K562 (cell line): ENCODE results near the gene FOXP3.

Experiments used
- BRD4 ChIP-seq: fragments of 200-600 bp; sonication (generic); IDR thresholded peaks from 2 replicates; pipeline ENCODE4 v1.6.1; 2017; ENCODE audit warnings: inconsistent platforms
- HIVEP1 ChIP-seq: fragments of 250-450 bp; sonication (Bioruptor Pico); IDR thresholded peaks from 2 replicates; pipeline ENCODE4 v1.4.0; 2020; ENCODE audit warnings: mild to moderate bottlenecking
- MTA3 ChIP-seq: fragments of 450-650 bp; formaldehyde crosslinking; IDR thresholded peaks from 2 replicates; pipeline ENCODE4 v1.6.1; 2017; ENCODE audit warnings: mild to moderate bottlenecking, borderline replicate concordance
- SMARCA5 ChIP-seq: fragments of 450-650 bp; IDR thresholded peaks from 2 replicates; pipeline ENCODE4 v1.6.1; 2016
- TBL1XR1 ChIP-seq, 2 experiments: IDR thresholded peaks; 2 replicates each; pipeline ENCODE4 v1.6.1; 2012; ENCODE audit warnings: improper control_type of control experiment in 2 of 2, low read length in 2 of 2, mild to moderate bottlenecking in 1 of 2
- TF ChIP-seq, protein P1 (sequence below), 2 experiments: IDR thresholded peaks in 1 of 2; conservative IDR thresholded peaks in 1 of 2; 2 replicates each; pipeline ENCODE4 v1.6.1; 2016; ENCODE audit warnings: low read depth in 2 of 2, mild to moderate bottlenecking in 1 of 2, missing compliant biosample characterization in 1 of 2, missing genetic modification characterization in 1 of 2, moderate library complexity in 1 of 2
- TF ChIP-seq, protein P2 (sequence below): IDR thresholded peaks from 2 replicates; pipeline ENCODE4 v1.6.1; 2011; ENCODE audit not compliant: insufficient read length; ENCODE audit errors: extremely low read depth

DNA sequence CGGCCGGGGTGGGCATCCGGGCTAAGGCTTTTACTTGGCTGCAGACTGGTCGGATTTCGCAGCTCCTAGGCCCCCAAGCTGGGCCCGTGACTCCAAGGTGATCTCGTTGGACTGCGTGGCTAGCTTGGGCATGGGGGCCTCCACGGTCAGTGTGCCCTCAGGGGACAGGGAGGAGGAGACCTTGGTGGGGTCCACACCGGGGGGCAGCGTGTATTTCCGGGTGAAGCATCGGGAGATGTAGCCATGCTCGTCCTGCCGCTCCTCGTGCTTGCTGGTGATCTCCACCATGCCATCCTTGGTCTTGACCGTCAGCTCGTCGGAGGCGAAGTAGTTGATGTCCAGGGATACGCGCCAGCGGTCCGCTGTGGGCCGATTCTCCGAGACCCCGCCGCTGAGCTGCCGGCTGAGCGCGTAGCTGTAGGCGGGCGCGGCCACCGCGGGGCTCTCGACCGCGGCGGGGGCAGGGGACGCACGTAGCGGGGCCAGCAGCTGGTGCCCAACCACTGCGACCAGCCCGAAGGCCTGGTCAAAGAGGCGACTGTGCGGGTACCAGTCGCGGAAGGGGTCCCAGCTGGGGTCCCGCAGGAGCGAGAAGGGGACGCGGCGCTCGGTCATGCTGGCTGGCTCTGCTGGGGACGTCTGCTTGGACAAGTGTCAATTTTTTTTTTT, 30.5 kb downstream of the FOXP3 start:
- no peak for TF ChIP-seq HIVEP1 (CRISPR knock-in tag)
- no peak for TF ChIP-seq TBL1XR1 (IDR thresholded peaks at IDR 0.05; ENCODE audit: low read length in 2 of 2)
- TF ChIP-seq, protein P1, sequence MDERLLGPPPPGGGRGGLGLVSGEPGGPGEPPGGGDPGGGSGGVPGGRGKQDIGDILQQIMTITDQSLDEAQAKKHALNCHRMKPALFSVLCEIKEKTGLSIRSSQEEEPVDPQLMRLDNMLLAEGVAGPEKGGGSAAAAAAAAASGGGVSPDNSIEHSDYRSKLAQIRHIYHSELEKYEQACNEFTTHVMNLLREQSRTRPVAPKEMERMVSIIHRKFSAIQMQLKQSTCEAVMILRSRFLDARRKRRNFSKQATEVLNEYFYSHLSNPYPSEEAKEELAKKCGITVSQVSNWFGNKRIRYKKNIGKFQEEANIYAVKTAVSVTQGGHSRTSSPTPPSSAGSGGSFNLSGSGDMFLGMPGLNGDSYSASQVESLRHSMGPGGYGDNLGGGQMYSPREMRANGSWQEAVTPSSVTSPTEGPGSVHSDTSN (CRISPR knock-in tag; IDR thresholded peaks at IDR 0.05; ENCODE audit: low read depth) = no peak
- TF ChIP-seq, protein P1 (tag; conservative IDR thresholded peaks at IDR 0.05; ENCODE audit: low read depth) = no peak
- no peak for TF ChIP-seq BRD4
- TF ChIP-seq, protein P2, sequence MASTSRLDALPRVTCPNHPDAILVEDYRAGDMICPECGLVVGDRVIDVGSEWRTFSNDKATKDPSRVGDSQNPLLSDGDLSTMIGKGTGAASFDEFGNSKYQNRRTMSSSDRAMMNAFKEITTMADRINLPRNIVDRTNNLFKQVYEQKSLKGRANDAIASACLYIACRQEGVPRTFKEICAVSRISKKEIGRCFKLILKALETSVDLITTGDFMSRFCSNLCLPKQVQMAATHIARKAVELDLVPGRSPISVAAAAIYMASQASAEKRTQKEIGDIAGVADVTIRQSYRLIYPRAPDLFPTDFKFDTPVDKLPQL = no peak
- no peak for TF ChIP-seq SMARCA5
- TF ChIP-seq MTA3 = no peak
